Urinary bladder (tissue), 4 donors: ENCODE measurements around the gene CXXC5. TPM values are rescaled to one million over a fixed set of nuclear protein-coding genes. Genes with fewer than 3 reads are reported as not detected.
"Not testable (repeated sequence)": the region's sequence is repeated elsewhere in the genome, so short reads cannot be mapped to it uniquely, and the experiment has no call there.

ENCODE experiments used
- DNase-seq: peaks from one replicate; pipeline ENCODE4 v3.0.0-alpha.2; 2015; ENCODE audit errors: extremely low spot score
- H3K27ac ChIP-seq: one replicate; pipeline ENCODE4 v1.5.1; 2013; ENCODE audit warnings: low read depth, mild to moderate bottlenecking, moderate library complexity
- H3K36me3 ChIP-seq: one replicate; pipeline ENCODE4 v1.6.1; 2013; ENCODE audit warnings: mild to moderate bottlenecking, moderate library complexity; ENCODE audit not compliant: insufficient read depth
- H3K4me1 ChIP-seq: one replicate; pipeline ENCODE4 v1.6.1; 2013; ENCODE audit warnings: mild to moderate bottlenecking, moderate library complexity; ENCODE audit not compliant: insufficient read depth
- H3K4me3 ChIP-seq: one replicate; pipeline ENCODE4 v1.5.1; 2013; ENCODE audit warnings: low read depth, low read length
- WGBS: extraction: QIAGEN DNeasy Blood & Tissue Kit; methylation state at CpG from one replicate; pipeline ENCODE4 v1.1.7; 2013; 5-methylcytosine and 5-hydroxymethylcytosine counted together
- polyA plus RNA-seq: library from polyadenylated mRNA; stranded (reverse); fragments of 200-250 nt; gene quantifications from one replicate; pipeline ENCODE4 v1.2.3, GENCODE V29; 2013
- total RNA-seq: library from RNA; depleted of rRNA; stranded (reverse); fragments of >200 nt; gene quantifications from one replicate; pipeline ENCODE4 v1.2.3, GENCODE V29; 2014
- donor health status: healthy with polysubstance abuse.
- donor health status: healthy.

The CXXC5 gene
- total RNA-seq (28.0 TPM), polyA plus RNA-seq (28.2 TPM)

- under 1% methylated on average over 106 of the region's 106 CpGs for WGBS
- H3K4me3 ChIP-seq, result peak within 1 kb of the TSS; percentile 77
- H3K27ac ChIP-seq, result peak within 1 kb of the TSS; percentile 61
- no peaks in the 10 kb centered on the region for H3K36me3 ChIP-seq
- peaks cover 2% of the 10 kb centered on the region for H3K4me1 ChIP-seq
- no peak for DNase-seq
Observed at GRCh38 chr5:139648205-139649081, at the start of gene CXXC5. Gene CXXC5 (plus strand): TSS chr5:139648349. CDS start chr5:139680524, 32,175 bp downstream.

GRCh38 chr5:139598601-139598965 lies 49.6 kb upstream of the CXXC5 start:
- WGBS, result 98% methylated on average over 5 of the region's 5 CpGs
- not testable (repeated sequence) for H3K36me3 ChIP-seq, H3K4me3 ChIP-seq, H3K27ac ChIP-seq, DNase-seq, H3K4me1 ChIP-seq

GRCh38 chr5:139600336-139600949 lies 47.7 kb upstream of the CXXC5 start:
- DNase-seq, result no peak
- Histone ChIP-seq H3K27ac (no peak overlapping the region), H3K36me3 (peaks cover 4% of the 10 kb centered on the region), H3K4me3 (no peak overlapping the region), H3K4me1 (no peaks in the 10 kb centered on the region)
- WGBS, result 85% methylated on average over 7 of the region's 7 CpGs

- no peak overlapping the region for H3K4me3 ChIP-seq
- H3K27ac ChIP-seq, result no peak overlapping the region
- no peak for DNase-seq
- WGBS, result 85% methylated on average over 12 of the region's 12 CpGs
- no peaks in the 10 kb centered on the region for H3K4me1 ChIP-seq
- H3K36me3 ChIP-seq, result peaks cover 4% of the 10 kb centered on the region
Observed at GRCh38 chr5:139601429-139601828, 46.7 kb upstream of the CXXC5 start.

GRCh38 chr5:139601948-139602347 lies 46.2 kb upstream of the CXXC5 start:
- not testable (repeated sequence) for H3K4me1 ChIP-seq, H3K36me3 ChIP-seq, H3K4me3 ChIP-seq, DNase-seq, H3K27ac ChIP-seq
- WGBS, result 88% methylated on average over 9 of the region's 9 CpGs

GRCh38 chr5:139605887-139606286 lies 42.3 kb upstream of the CXXC5 start:
- WGBS, result 97% methylated on average over 8 of the region's 8 CpGs
- peaks cover 4% of the 10 kb centered on the region for H3K36me3 ChIP-seq
- H3K4me1 ChIP-seq, result no peaks in the 10 kb centered on the region
- no peak for DNase-seq
- no peak overlapping the region for H3K27ac ChIP-seq
- H3K4me3 ChIP-seq, result no peak overlapping the region

- WGBS, result 86% methylated on average over 5 of the region's 5 CpGs
- Histone ChIP-seq H3K4me1 (no peaks in the 10 kb centered on the region), H3K27ac (no peak overlapping the region), H3K4me3 (no peak overlapping the region), H3K36me3 (no peaks in the 10 kb centered on the region)
- DNase-seq, result no peak
Observed at GRCh38 chr5:139611703-139612584, 36.2 kb upstream of the CXXC5 start.

GRCh38 chr5:139619861-139620260 lies 28.3 kb upstream of the CXXC5 start:
- 77% methylated on average over 5 of the region's 5 CpGs for WGBS

GRCh38 chr5:139625398-139625797 lies 22.8 kb upstream of the CXXC5 start:
- H3K36me3 ChIP-seq, H3K4me3 ChIP-seq: not testable (repeated sequence)
- 96% methylated on average over 5 of the region's 5 CpGs for WGBS

More at GRCh38 chr5:139619861-139620260, 28.3 kb upstream of the CXXC5 start:
- H3K27ac ChIP-seq, result no peak overlapping the region
- no peak overlapping the region for H3K4me3 ChIP-seq
- no peak for DNase-seq
- no peaks in the 10 kb centered on the region for H3K4me1 ChIP-seq
- H3K36me3 ChIP-seq, result peaks cover 4% of the 10 kb centered on the region

GRCh38 chr5:139630855-139631254 lies 17.3 kb upstream of the CXXC5 start:
- Histone ChIP-seq H3K4me1 (no peaks in the 10 kb centered on the region), H3K27ac (no peak overlapping the region), H3K4me3 (no peak overlapping the region), H3K36me3 (peaks cover 2% of the 10 kb centered on the region)
- DNase-seq, result no peak

More at GRCh38 chr5:139625398-139625797, 22.8 kb upstream of the CXXC5 start:
- H3K4me1 ChIP-seq, DNase-seq, H3K27ac ChIP-seq: not testable (repeated sequence)

GRCh38 chr5:139631520-139632165 lies 16.5 kb upstream of the CXXC5 start:
- no peak for DNase-seq
- WGBS, result 77% methylated on average over 3 of the region's 3 CpGs

GRCh38 chr5:139633295-139634027 lies 14.7 kb upstream of the CXXC5 start:
- WGBS, result 18% methylated on average over 6 of the region's 6 CpGs
- no peak overlapping the region for H3K27ac ChIP-seq
- no peaks in the 10 kb centered on the region for H3K36me3 ChIP-seq
- no peaks in the 10 kb centered on the region for H3K4me1 ChIP-seq
- no peak overlapping the region for H3K4me3 ChIP-seq
- DNase-seq, result no peak

More at GRCh38 chr5:139631520-139632165, 16.5 kb upstream of the CXXC5 start:
- Histone ChIP-seq H3K4me1 (no peaks in the 10 kb centered on the region), H3K27ac (no peak overlapping the region), H3K4me3 (no peak overlapping the region), H3K36me3 (peaks cover 2% of the 10 kb centered on the region)

GRCh38 chr5:139634028-139634325 lies 14.2 kb upstream of the CXXC5 start:
- Histone ChIP-seq H3K4me1 (no peaks in the 10 kb centered on the region), H3K27ac (no peak overlapping the region), H3K4me3 (no peak overlapping the region), H3K36me3 (no peaks in the 10 kb centered on the region)
- DNase-seq, result no peak
- WGBS, result 86% methylated on average over 2 of the region's 2 CpGs
